HG03378 (cell line): ENCODE measurements around the gene TIE1.
A peak's percentile ranks its signal among the peaks of the same experiment; 100 is the strongest.

Source experiments
- ATAC-seq: cut with Tn5 transposase; IDR thresholded peaks from one replicate; pipeline ENCODE4 v1.9.1; 2021; ENCODE audit warnings: mild to moderate bottlenecking, moderate library complexity; ENCODE audit not compliant: unreplicated experiment

TIE1 gene

DNA sequence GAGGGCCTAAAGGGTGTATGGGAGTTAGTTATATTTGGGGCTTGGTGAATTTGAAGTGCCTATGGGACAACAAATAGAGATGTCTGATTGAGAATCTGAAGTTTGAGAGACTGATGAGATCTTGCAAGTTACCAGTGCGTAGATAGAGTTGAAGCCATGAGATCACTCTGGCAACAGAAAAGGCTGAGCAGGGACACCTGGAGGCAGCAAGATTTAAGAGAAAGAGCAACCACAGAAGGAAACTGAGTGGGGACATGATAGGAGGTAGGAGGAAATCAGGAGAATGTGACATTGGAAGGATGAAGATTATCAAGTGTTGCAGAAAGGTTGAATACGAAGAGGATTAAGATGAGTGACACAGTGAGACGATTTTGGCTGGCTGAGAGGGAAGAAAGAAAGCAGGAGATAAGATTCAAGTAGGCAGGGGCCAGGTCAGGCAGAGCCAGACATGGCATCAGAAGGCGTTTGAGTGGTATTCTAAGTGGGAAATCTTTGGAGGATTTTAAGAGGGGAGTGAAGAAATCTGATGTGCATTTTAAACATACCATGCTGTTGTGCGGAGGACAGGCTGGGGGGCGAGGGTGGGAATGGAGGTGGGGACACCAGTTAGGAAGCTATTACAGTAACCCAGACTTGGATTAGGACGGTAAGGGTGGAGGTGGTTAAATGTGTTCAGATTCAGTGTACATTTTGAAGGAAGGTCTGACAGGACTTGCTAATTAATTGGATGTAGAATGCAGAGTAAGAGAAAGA lies 33.8 kb downstream of the TIE1 start:
- ATAC-seq, result no peak

- ATAC-seq, result no peak
Measured at GRCh38 chr1:43337588-43337987, 36.8 kb downstream of the TIE1 start, which contains the start of gene MPL. MPL (plus strand) TSS chr1:43337818; CDS start chr1:43337849, 31 bp downstream.

DNA sequence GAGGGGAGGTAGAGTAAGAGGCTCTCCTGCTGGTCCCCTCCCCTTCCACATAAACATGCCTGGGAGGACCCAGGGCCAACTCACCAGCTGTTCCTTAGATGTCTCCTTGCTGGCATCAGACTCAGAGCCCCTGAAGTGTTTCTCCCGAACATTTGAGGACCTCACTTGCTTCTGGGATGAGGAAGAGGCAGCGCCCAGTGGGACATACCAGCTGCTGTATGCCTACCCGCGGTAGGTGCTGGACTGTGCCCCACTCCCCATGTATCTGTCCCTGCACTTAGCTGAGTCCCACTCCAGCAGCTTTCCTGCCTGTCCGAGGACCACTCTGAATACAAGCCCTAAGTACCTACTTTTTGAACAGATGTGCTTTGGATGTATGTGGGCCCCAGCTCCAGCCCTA lies 37.2 kb downstream of the TIE1 start:
- no peak for ATAC-seq

- ATAC-seq, result no peak
Measured at GRCh38 chr1:43339584-43340232, 38.9 kb downstream of the TIE1 start.

DNA sequence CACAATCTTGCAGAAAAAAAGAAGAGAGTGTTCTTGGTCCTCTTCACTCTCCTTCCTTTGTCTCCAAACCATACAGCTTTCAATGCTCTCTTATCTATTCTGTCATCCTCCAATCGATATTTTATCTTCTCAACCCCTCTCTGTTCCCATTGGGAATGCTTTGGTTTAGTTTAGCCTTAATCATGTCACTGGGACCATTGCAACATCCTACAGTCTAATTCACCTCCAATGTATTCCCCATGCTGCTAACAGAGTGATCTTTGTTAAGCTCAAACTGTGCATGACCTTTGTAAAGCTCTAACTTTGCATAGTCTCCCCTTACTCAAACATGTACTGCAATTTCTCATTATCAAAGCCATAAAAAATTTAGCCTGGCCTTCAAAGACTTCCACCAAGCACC lies 39.8 kb downstream of the TIE1 start:
- ATAC-seq, result no peak

GRCh38 chr1:43344267-43344850 lies 43.6 kb downstream of the TIE1 start:
- ATAC-seq, result no peak

- no peak for ATAC-seq
Measured at GRCh38 chr1:43345120-43345519, 44.3 kb downstream of the TIE1 start.

- no peak for ATAC-seq
Measured at GRCh38 chr1:43346636-43347035, 45.9 kb downstream of the TIE1 start.

GRCh38 chr1:43348343-43348808 lies 47.6 kb downstream of the TIE1 start:
- ATAC-seq, result no peak

DNA sequence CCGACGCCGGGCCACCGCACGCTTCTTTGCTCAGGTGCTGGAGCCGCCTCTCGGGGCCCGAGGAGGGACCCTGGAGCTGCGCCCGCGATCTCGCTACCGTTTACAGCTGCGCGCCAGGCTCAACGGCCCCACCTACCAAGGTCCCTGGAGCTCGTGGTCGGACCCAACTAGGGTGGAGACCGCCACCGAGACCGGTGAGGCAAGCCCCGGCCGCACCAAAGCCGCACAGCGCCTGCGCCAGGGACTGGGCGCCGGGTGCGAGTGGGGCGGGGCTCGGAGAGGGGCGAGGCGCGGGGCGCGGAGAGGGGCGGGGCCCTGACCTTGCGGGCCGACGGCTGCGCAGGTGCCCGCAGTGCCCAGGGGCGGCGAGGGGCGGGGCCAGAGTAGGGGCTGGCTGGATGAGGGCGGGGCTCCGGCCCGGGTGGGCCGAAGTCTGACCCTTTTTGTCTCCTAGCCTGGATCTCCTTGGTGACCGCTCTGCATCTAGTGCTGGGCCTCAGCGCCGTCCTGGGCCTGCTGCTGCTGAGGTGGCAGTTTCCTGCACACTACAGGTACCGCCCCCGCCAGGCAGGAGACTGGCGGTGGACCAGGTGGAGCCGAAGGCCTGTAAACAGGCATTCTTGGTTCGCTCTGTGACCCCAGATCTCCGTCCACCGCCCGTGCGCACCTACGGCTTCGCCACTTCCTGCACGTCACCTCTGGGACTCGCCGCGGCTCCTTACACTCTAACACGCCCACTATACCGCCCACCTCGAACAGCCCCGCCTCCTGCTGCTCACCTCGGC lies 48.2 kb downstream of the TIE1 start:
- ATAC-seq, result peak; percentile 58

DNA sequence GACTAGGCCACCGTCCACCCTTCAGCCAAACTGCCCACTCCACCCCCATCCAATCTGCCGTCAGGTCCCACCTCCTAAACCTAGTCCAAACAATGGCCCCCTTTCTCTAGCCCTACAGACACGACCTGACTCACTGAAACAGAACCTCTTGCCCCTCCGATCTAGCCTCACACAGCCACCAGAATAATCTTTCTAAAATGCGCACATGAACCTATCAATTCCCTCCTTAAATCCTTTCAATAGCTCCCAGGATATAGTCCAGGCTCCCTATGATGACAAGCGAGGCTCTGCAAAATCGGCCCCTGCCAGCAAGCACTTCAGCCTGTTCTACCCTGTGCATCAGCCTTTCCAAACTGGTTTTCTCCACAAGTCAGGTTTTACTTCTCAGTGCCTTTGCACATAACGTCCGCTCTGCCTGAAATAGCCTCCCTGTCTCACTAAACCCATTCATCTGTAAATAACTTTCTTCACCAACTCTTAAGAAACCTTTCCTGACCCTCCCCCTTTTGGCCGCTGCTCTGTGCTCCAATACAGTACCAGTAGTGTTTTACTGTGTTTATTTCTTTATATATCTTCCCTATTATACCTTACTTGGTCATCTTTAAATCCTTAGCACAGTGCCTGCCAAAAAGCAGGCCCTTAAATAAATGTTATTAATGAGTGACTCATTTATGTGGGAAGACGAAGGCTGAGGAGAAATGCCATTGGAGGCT lies 49.0 kb downstream of the TIE1 start:
- no peak for ATAC-seq

DNA sequence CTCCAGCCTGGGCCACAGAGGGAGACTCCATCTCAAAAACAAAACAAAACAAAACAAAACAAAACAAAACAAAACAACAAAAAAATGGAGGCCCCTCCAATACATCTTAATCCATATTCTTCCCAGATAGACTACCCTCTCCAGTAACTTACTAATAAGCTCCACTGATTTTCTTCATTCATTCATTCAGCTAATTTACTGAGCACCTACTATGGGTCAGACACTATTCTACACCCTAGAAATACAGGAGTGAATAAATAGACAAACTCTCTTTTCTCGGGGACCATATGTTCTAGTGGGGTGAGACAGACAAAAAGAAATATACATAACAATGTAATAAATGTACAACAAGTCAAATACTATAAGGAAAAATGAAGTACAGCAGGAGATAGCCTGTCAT lies 50.2 kb downstream of the TIE1 start:
- ATAC-seq, result no peak

DNA sequence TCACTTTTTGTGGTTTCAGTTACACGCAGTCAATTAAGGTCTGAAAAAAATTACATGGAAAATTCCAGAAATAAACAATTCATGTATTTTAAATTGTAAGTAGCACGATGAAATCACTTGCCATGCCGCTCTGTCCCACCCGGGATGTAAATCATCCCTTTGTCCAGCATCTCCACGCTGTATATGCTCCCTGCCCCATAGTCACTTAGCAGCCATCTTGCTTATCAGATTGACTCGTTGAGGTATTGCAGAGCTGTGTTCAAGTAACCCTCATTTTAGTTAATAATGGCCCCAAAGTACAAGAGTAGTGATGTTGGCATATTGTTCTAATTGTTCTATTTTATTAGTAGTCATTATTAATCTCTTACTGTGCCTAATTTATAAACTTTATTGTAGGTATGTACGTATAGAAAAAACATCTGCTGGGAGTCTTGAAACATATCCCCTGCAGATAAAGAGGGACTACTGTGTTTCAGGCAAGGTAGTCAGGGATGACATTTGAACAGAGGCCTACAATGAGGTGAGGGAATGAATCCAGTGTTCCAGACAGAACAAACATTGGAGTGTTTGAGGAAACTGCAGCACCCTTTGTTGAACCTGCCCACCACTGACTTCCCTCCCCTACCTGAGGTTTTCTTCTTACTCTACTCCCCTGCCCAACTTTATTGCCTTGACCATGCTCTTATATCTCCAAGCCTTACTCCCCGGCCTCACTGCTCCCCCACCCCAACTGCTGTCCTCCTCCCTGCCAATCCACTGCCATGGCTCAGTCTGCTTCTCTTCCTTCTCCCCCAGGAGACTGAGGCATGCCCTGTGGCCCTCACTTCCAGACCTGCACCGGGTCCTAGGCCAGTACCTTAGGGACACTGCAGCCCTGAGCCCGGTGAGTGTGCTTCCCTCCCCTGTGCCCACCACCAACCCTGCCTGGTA lies 50.9 kb downstream of the TIE1 start:
- no peak for ATAC-seq

DNA sequence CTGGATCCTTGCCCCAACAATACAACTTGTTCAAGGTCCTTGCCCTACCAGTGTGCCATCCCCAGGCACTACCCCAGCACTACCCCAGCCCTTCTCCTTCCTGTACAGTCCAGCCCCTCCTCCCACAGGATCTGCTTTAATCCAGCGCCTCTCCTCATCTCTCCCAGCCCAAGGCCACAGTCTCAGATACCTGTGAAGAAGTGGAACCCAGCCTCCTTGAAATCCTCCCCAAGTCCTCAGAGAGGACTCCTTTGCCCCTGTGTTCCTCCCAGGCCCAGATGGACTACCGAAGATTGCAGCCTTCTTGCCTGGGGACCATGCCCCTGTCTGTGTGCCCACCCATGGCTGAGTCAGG lies 51.5 kb downstream of the TIE1 start:
- ATAC-seq, result no peak

DNA sequence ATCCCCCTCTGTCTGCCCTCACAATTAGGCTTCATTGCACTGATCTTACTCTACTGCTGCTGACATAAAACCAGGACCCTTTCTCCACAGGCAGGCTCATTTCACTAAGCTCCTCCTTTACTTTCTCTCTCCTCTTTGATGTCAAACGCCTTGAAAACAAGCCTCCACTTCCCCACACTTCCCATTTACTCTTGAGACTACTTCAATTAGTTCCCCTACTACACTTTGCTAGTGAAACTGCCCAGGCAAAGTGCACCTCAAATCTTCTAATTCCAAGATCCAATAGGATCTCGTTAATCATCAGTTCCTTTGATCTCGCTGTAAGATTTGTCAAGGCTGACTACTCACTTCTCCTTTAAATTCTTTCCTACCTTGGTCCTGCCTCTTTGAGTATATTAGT lies 52.1 kb downstream of the TIE1 start:
- no peak for ATAC-seq

DNA sequence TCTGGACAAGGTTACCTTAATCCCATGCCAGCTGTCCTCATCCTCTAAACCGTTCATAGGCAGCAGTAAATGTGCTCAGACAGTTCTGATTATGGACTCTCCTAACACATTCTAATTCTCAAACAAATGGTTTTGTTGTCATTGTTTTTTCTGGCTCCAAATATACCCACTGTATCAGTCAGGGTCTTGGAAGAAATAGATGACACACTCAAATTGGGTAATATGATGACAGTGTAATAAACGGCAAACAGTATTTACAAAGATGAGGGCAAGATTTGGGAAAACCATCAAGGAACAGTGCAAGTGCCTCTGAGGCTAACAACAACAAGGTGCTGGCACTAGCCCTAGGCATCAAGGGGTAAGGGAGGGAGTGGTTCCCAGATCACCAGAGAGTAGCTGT lies 53.7 kb downstream of the TIE1 start:
- ATAC-seq, result no peak

- ATAC-seq, result no peak
Measured at GRCh38 chr1:43354936-43355335, 54.2 kb downstream of the TIE1 start.

DNA sequence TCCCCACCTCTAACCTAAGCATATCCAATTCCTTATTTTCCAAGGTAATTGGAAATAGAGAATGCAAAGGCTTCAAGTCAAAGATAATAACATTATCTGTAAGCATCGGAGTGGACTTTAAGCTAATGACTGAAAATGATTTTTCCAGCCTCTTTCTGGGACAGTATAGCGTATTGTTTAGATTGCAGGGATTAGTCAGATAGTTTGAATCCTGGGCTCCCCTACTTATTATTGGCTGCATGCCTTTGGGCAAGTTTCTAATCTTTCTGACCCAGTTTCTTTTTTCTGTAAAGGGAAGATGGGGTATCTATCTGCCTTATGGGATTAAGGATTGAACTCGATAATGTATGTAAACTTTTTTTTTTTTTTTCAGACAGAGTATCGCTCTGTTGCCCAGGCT lies 56.5 kb downstream of the TIE1 start:
- ATAC-seq, result no peak

- ATAC-seq, result peak; percentile 14
Measured at GRCh38 chr1:43358121-43358745, 57.5 kb downstream of the TIE1 start.
